KG1 (cell line): ENCODE measurements around the gene ZNF513.
"Not testable (repeated sequence)": the region's sequence is repeated elsewhere in the genome, so short reads cannot be mapped to it uniquely, and the experiment has no call there.

Experiments used
- DNase-seq: peaks from one replicate; lab custom pipeline; 2025; lab: John Stamatoyannopoulos, UW

The ZNF513 gene

GRCh38 chr2:27356382-27357181 is 24.0 kb downstream of the ZNF513 start, which contains the start of gene GTF3C2:
Gene GTF3C2, minus strand, starts transcription at chr2:27356764. Its CDS starts 13,210 bp downstream, at chr2:27343554.
- DNase-seq, result peak; percentile 99

GRCh38 chr2:27356056-27356381 is 24.5 kb downstream of the ZNF513 start:
- DNase-seq, result peak; percentile 77

- DNase-seq, result no peak
Observed at GRCh38 chr2:27354597-27354927, 26.0 kb downstream of the ZNF513 start.

GRCh38 chr2:27353762-27354596 is 26.6 kb downstream of the ZNF513 start:
- DNase-seq, result peak; percentile 19

GRCh38 chr2:27353386-27353761 is 27.2 kb downstream of the ZNF513 start:
- DNase-seq, result not testable (repeated sequence)

- no peak for DNase-seq
Observed at GRCh38 chr2:27351802-27352598, 28.5 kb downstream of the ZNF513 start.

- DNase-seq, result no peak
Observed at GRCh38 chr2:27350106-27350693, 30.3 kb downstream of the ZNF513 start.

- DNase-seq, result no peak
Observed at GRCh38 chr2:27347641-27348040, 32.9 kb downstream of the ZNF513 start.

- no peak for DNase-seq
Observed at GRCh38 chr2:27336173-27336572, 44.4 kb downstream of the ZNF513 start.

GRCh38 chr2:27335311-27335710 is 45.2 kb downstream of the ZNF513 start:
- DNase-seq, result no peak
